Midbrain (tissue), 1 donor: ENCODE measurements around the gene C16orf96.

Experiments used
- DNase-seq: peaks from one replicate; lab custom pipeline; 2025; lab: John Stamatoyannopoulos, UW

The C16orf96 gene

GRCh38 chr16:4616047-4616811 is 60.1 kb downstream of the C16orf96 start:
- peak; percentile 99 for DNase-seq

- DNase-seq: no peak
Measured at GRCh38 chr16:4617880-4618279, 61.7 kb downstream of the C16orf96 start.

GRCh38 chr16:4618645-4619418 is 62.7 kb downstream of the C16orf96 start:
- DNase-seq: no peak

GRCh38 chr16:4623593-4623992 is 67.5 kb downstream of the C16orf96 start:
- no peak for DNase-seq

GRCh38 chr16:4624015-4624826 is 68.1 kb downstream of the C16orf96 start, which contains the start of gene MGRN1:
TSS of gene MGRN1 (plus strand) at chr16:4624826. CDS start at chr16:4624961, 135 bp downstream.
- peak; percentile 95 for DNase-seq

- DNase-seq: peak; percentile 14
Measured at GRCh38 chr16:4624827-4625559, 68.9 kb downstream of the C16orf96 start.

GRCh38 chr16:4625560-4626159 is 69.5 kb downstream of the C16orf96 start:
- no peak for DNase-seq

GRCh38 chr16:4626396-4626795 is 70.3 kb downstream of the C16orf96 start:
- DNase-seq: no peak

GRCh38 chr16:4628283-4628682 is 72.1 kb downstream of the C16orf96 start:
- DNase-seq: no peak

- no peak for DNase-seq
Measured at GRCh38 chr16:4631444-4631843, 75.3 kb downstream of the C16orf96 start.

GRCh38 chr16:4633910-4634635 is 77.9 kb downstream of the C16orf96 start:
- no peak for DNase-seq

- peak; percentile 8 for DNase-seq
Measured at GRCh38 chr16:4634768-4635167, 78.6 kb downstream of the C16orf96 start.

- DNase-seq: no peak
Measured at GRCh38 chr16:4636196-4636595, 80.1 kb downstream of the C16orf96 start.

- peak; percentile 19 for DNase-seq
Measured at GRCh38 chr16:4637501-4638166, 81.5 kb downstream of the C16orf96 start.

- DNase-seq: no peak
Measured at GRCh38 chr16:4639899-4640509, 83.9 kb downstream of the C16orf96 start.

- no peak for DNase-seq
Measured at GRCh38 chr16:4640572-4641305, 84.6 kb downstream of the C16orf96 start.

GRCh38 chr16:4641306-4641687 is 85.2 kb downstream of the C16orf96 start:
- no peak for DNase-seq

- DNase-seq: no peak
Measured at GRCh38 chr16:4641895-4642294, 85.8 kb downstream of the C16orf96 start.
